HEK293 (cell line): Measurements from ENCODE around the gene PRKCA.
A peak's percentile ranks its signal among the peaks of the same experiment; 100 is the strongest.

Experiments used
- CTCF ChIA-PET: fragments of 350-600 bp; formaldehyde crosslinking; extraction: SDS; loops from one replicate; lab custom pipeline; 2021; ENCODE audit warnings: antibody characterized with exemption; lab: Yijun Ruan, JAX
- POLR2A ChIA-PET: fragments of 300-600 bp; formaldehyde crosslinking; extraction: SDS; loops from one replicate; lab custom pipeline; 2020; ENCODE audit warnings: antibody characterized with exemption, inconsistent platforms; lab: Yijun Ruan, JAX
- H3K27ac ChIP-seq: fragments of 200-500 bp; sonication (Bioruptor generic); 2 replicates; pipeline ENCODE4 v1.5.1; 2014; ENCODE audit warnings: low read depth, low read length, control low read depth, inconsistent platforms; ENCODE audit errors: extremely low read depth
- H3K36me3 ChIP-seq, 2 experiments: fragments of 200-500 bp in 1 of 2; sonication (Bioruptor generic) in 1 of 2; 1 replicate in 1 of 2; 2 replicates in 1 of 2; pipeline ENCODE4 v1.5.1; 2014 to 2017; ENCODE audit warnings: inconsistent platforms in 2 of 2, low read length in 2 of 2; ENCODE audit not compliant: control insufficient read depth in 2 of 2, insufficient read depth in 1 of 2
- H3K4me1 ChIP-seq: fragments of 200-500 bp; sonication (Bioruptor generic); 2 replicates; pipeline ENCODE4 v1.5.1; 2014; ENCODE audit warnings: mild to moderate bottlenecking, low read length, inconsistent platforms; ENCODE audit not compliant: control insufficient read depth, insufficient read depth
- H3K4me3 ChIP-seq: 2 replicates; pipeline ENCODE4 v1.5.1; 2011; ENCODE audit warnings: low read depth, mild to moderate bottlenecking, control low read depth, low read length, moderate library complexity
- H3K9me3 ChIP-seq: fragments of 200-500 bp; sonication (Bioruptor generic); 2 replicates; pipeline ENCODE4 v1.5.1; 2014; ENCODE audit warnings: low read depth, low read length, inconsistent platforms; ENCODE audit not compliant: control insufficient read depth, insufficient read depth
- EGR2 ChIP-seq: fragments of 450-650 bp; formaldehyde crosslinking; IDR thresholded peaks from 2 replicates; pipeline ENCODE4 v1.5.1; 2016; ENCODE audit warnings: low read depth, missing biosample characterization, missing genetic modification characterization
- GLIS2 ChIP-seq: fragments of 450-650 bp; formaldehyde crosslinking; IDR thresholded peaks from 2 replicates; pipeline ENCODE4 v1.5.1; 2016; ENCODE audit warnings: missing biosample characterization, missing genetic modification characterization
- KLF1 ChIP-seq: fragments of 450-650 bp; formaldehyde crosslinking; IDR thresholded peaks from 2 replicates; pipeline ENCODE4 v1.5.1; 2016; ENCODE audit warnings: missing biosample characterization, missing genetic modification characterization
- KLF7 ChIP-seq: fragments of 450-650 bp; formaldehyde crosslinking; IDR thresholded peaks from 2 replicates; pipeline ENCODE4 v1.5.1; 2016; ENCODE audit warnings: missing biosample characterization, missing genetic modification characterization, borderline replicate concordance
- KLF9 ChIP-seq: fragments of 450-650 bp; formaldehyde crosslinking; IDR thresholded peaks from 2 replicates; pipeline ENCODE4 v1.5.1; 2016; ENCODE audit warnings: missing biosample characterization, missing genetic modification characterization, low read depth
- PRDM1 ChIP-seq: fragments of 450-650 bp; formaldehyde crosslinking; IDR thresholded peaks from 2 replicates; pipeline ENCODE4; 2016; ENCODE audit warnings: missing biosample characterization, missing genetic modification characterization
- ZBTB17 ChIP-seq: fragments of 450-650 bp; formaldehyde crosslinking; IDR thresholded peaks from 2 replicates; pipeline ENCODE4 v1.5.1; 2016; ENCODE audit warnings: missing biosample characterization, missing genetic modification characterization
- ZFHX2 ChIP-seq: fragments of 450-650 bp; formaldehyde crosslinking; conservative IDR thresholded peaks from 2 replicates; pipeline ENCODE4 v1.5.1; 2016; ENCODE audit warnings: missing biosample characterization, missing genetic modification characterization
- ZNF112 ChIP-seq: fragments of 450-650 bp; formaldehyde crosslinking; IDR thresholded peaks from 2 replicates; pipeline ENCODE4 v1.5.0; 2017; ENCODE audit warnings: missing biosample characterization, missing genetic modification characterization
- ZNF132 ChIP-seq: fragments of 450-650 bp; formaldehyde crosslinking; IDR thresholded peaks from 2 replicates; pipeline ENCODE4 v1.5.1; 2017; ENCODE audit warnings: missing biosample characterization, missing genetic modification characterization, borderline replicate concordance
- ZNF16 ChIP-seq: fragments of 450-650 bp; formaldehyde crosslinking; IDR thresholded peaks from 2 replicates; pipeline ENCODE4 v1.5.1; 2016; ENCODE audit warnings: low read depth, missing biosample characterization, missing genetic modification characterization
- ZNF362 ChIP-seq: fragments of 450-650 bp; formaldehyde crosslinking; IDR thresholded peaks from 2 replicates; pipeline ENCODE4 v1.5.1; 2016; ENCODE audit warnings: missing biosample characterization, missing genetic modification characterization
- ZNF37A ChIP-seq: fragments of 450-650 bp; IDR thresholded peaks from 2 replicates; pipeline ENCODE4 v1.5.1; 2018; ENCODE audit warnings: missing biosample characterization, missing genetic modification characterization
- ZNF433 ChIP-seq: fragments of 450-650 bp; formaldehyde crosslinking; IDR thresholded peaks from 2 replicates; pipeline ENCODE4 v1.5.1; 2016; ENCODE audit warnings: missing biosample characterization, missing genetic modification characterization, low read depth
- ZNF558 ChIP-seq: fragments of 450-650 bp; formaldehyde crosslinking; IDR thresholded peaks from 2 replicates; pipeline ENCODE4 v1.5.1; 2016; ENCODE audit warnings: missing biosample characterization, missing genetic modification characterization
- ZNF561 ChIP-seq: fragments of 450-650 bp; IDR thresholded peaks from 2 replicates; pipeline ENCODE4 v1.5.1; 2018; ENCODE audit warnings: missing biosample characterization, missing genetic modification characterization, borderline replicate concordance
- ZNF600 ChIP-seq: fragments of 450-650 bp; formaldehyde crosslinking; IDR thresholded peaks from 2 replicates; pipeline ENCODE4 v1.5.1; 2016; ENCODE audit warnings: missing biosample characterization, missing genetic modification characterization
- ZNF621 ChIP-seq: fragments of 450-650 bp; formaldehyde crosslinking; IDR thresholded peaks from 2 replicates; pipeline ENCODE4 v1.5.1; 2017; ENCODE audit warnings: missing biosample characterization, missing genetic modification characterization
- ZNF692 ChIP-seq: fragments of 450-650 bp; formaldehyde crosslinking; IDR thresholded peaks from 2 replicates; pipeline ENCODE4 v1.5.1; 2016; ENCODE audit warnings: missing biosample characterization, missing genetic modification characterization
- ZNF76 ChIP-seq: fragments of 450-650 bp; formaldehyde crosslinking; IDR thresholded peaks from 2 replicates; pipeline ENCODE4; 2016; ENCODE audit warnings: low read depth, missing biosample characterization, missing genetic modification characterization, borderline replicate concordance
- ZSCAN30 ChIP-seq: fragments of 450-650 bp; IDR thresholded peaks from 2 replicates; pipeline ENCODE4 v1.5.1; 2018; ENCODE audit warnings: missing biosample characterization, mild to moderate bottlenecking, missing genetic modification characterization, moderate library complexity
- TF ChIP-seq, protein P1 (sequence below): fragments of 450-650 bp; formaldehyde crosslinking; IDR thresholded peaks from 2 replicates; pipeline ENCODE4 v1.5.1; 2016; ENCODE audit warnings: missing biosample characterization, missing genetic modification characterization
- TF ChIP-seq, protein P2 (sequence below): fragments of 450-650 bp; formaldehyde crosslinking; IDR thresholded peaks from 2 replicates; pipeline ENCODE4; 2016; ENCODE audit warnings: missing biosample characterization, missing genetic modification characterization
- TF ChIP-seq, protein P3 (sequence below): fragments of 450-650 bp; formaldehyde crosslinking; IDR thresholded peaks from 2 replicates; pipeline ENCODE4 v1.5.1; 2016; ENCODE audit warnings: missing biosample characterization, missing genetic modification characterization

Gene PRKCA

DNA sequence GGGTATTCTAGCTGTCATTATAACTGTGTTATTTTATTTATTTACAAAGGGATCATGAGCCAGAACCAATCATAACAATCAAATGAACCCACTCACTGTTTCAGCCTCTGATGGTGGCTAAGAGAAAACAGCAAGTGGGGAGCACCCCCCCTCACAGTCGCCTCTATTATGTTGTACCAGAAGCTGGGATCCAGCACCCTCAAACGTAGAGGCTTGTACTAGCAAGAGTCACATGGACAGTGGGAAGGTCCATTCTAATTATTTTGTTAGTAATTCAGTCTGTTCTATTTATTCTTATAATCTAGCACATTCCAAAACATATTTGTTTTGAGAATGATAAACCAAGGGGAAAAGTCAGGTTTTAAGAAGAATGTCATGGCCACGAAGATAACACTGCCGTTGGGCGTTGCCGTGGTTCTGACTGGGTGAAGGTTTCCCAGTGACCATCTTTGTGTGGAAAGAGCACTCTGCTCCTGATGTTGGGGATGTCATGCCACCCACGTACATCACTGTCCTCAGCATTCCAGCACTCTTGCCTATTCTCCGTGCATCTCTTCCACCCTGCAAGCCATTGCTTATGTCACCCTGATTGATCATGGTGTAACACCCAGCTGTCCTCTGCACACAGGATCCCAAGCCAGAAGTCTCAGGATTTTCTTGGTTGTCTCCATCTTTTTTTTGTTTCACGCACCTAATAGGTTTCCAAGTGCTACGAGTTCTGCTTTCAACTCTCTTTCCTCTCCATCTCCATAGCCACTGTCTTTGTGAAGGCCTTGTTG, 205.8 kb downstream of the PRKCA start:
- peaks cover 34% of the 10 kb centered on the region for H3K4me1 ChIP-seq
- TF ChIP-seq ZNF561 (tag by site-specific recombination): no peak
- TF ChIP-seq ZNF132 (tag by site-specific recombination): no peak
- TF ChIP-seq, protein P1, sequence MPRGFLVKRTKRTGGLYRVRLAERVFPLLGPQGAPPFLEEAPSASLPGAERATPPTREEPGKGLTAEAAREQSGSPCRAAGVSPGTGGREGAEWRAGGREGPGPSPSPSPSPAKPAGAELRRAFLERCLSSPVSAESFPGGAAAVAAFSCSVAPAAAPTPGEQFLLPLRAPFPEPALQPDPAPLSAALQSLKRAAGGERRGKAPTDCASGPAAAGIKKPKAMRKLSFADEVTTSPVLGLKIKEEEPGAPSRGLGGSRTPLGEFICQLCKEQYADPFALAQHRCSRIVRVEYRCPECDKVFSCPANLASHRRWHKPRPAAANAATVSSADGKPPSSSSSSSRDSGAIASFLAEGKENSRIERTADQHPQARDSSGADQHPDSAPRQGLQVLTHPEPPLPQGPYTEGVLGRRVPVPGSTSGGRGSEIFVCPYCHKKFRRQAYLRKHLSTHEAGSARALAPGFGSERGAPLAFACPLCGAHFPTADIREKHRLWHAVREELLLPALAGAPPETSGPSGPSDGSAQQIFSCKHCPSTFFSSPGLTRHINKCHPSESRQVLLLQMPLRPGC (tag by site-specific recombination): peak; percentile 58; the same call in 1 of the 2 replicates
- TF ChIP-seq ZNF37A (tag by site-specific recombination): no peak
- TF ChIP-seq ZNF600: no peak
- TF ChIP-seq ZNF112 (tag by site-specific recombination): no peak
- TF ChIP-seq ZNF558: no peak
- TF ChIP-seq ZNF362 (tag by site-specific recombination): no peak
- peak; percentile 68 for TF ChIP-seq ZBTB17 (tag by site-specific recombination)
- no peak for TF ChIP-seq KLF9
- TF ChIP-seq ZFHX2: peak; percentile 44
- no peak for TF ChIP-seq PRDM1 (tag by site-specific recombination)
- no peak for TF ChIP-seq ZNF692 (tag by site-specific recombination)
- no peak for TF ChIP-seq ZNF433 (tag by site-specific recombination)
- no peak overlapping the region for H3K4me3 ChIP-seq
- ChIA-PET CTCF (interaction anchor here (0.5 to 1.2 kb wide), 4 partner anchors 58 to 1995 kb away, joined by 3 to 5 read pairs (median 3); no protein-coding TSS in a partner anchor), POLR2A (no interaction called here)
- H3K36me3 ChIP-seq: no peaks in the 10 kb centered on the region
- peak overlapping the region; percentile 78 for H3K27ac ChIP-seq
- H3K9me3 ChIP-seq: no peaks in the 10 kb centered on the region

GRCh38 chr17:66508896-66509844, 206.8 kb downstream of the PRKCA start:
- peaks cover 26% of the 10 kb centered on the region for H3K4me1 ChIP-seq
- H3K4me3 ChIP-seq: no peak overlapping the region
- no peaks in the 10 kb centered on the region for H3K9me3 ChIP-seq
- ChIA-PET CTCF (interaction anchor here (0.7 to 1.2 kb wide), 4 partner anchors 47 to 135 kb away, joined by 3 to 4 read pairs (median 3); no protein-coding TSS in a partner anchor), POLR2A (interaction anchor here (0.5 to 0.9 kb wide), 2 partner anchors 10 to 725 kb away, joined by 3 read pairs; no protein-coding TSS in a partner anchor)
- peak overlapping the region; percentile 78 for H3K27ac ChIP-seq
- H3K36me3 ChIP-seq: no peaks in the 10 kb centered on the region
- TF ChIP-seq KLF1 (tag by site-specific recombination): peak; percentile 77
- TF ChIP-seq, protein P2, sequence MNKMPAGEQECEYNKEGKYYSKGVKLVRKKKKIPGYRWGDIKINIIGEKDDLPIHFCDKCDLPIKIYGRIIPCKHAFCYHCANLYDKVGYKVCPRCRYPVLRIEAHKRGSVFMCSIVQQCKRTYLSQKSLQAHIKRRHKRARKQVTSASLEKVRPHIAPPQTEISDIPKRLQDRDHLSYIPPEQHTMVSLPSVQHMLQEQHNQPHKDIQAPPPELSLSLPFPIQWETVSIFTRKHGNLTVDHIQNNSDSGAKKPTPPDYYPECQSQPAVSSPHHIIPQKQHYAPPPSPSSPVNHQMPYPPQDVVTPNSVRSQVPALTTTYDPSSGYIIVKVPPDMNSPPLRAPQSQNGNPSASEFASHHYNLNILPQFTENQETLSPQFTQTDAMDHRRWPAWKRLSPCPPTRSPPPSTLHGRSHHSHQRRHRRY: peak; percentile 57; the same call in 1 of the 2 replicates
- 0 out of 2 replicates have a peak, but pooled peaks have one; percentile 26 for TF ChIP-seq ZNF16 (tag by site-specific recombination)
- TF ChIP-seq, protein P3, sequence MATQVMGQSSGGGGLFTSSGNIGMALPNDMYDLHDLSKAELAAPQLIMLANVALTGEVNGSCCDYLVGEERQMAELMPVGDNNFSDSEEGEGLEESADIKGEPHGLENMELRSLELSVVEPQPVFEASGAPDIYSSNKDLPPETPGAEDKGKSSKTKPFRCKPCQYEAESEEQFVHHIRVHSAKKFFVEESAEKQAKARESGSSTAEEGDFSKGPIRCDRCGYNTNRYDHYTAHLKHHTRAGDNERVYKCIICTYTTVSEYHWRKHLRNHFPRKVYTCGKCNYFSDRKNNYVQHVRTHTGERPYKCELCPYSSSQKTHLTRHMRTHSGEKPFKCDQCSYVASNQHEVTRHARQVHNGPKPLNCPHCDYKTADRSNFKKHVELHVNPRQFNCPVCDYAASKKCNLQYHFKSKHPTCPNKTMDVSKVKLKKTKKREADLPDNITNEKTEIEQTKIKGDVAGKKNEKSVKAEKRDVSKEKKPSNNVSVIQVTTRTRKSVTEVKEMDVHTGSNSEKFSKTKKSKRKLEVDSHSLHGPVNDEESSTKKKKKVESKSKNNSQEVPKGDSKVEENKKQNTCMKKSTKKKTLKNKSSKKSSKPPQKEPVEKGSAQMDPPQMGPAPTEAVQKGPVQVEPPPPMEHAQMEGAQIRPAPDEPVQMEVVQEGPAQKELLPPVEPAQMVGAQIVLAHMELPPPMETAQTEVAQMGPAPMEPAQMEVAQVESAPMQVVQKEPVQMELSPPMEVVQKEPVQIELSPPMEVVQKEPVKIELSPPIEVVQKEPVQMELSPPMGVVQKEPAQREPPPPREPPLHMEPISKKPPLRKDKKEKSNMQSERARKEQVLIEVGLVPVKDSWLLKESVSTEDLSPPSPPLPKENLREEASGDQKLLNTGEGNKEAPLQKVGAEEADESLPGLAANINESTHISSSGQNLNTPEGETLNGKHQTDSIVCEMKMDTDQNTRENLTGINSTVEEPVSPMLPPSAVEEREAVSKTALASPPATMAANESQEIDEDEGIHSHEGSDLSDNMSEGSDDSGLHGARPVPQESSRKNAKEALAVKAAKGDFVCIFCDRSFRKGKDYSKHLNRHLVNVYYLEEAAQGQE (tag by site-specific recombination): 0 out of 2 replicates have a peak, but pooled peaks have one; percentile 30
- TF ChIP-seq ZSCAN30 (tag by site-specific recombination): peak; percentile 98
- peak; percentile 23; the same call in 1 of the 2 replicates for TF ChIP-seq GLIS2 (tag by site-specific recombination)
- TF ChIP-seq EGR2: no peak
- TF ChIP-seq KLF7: peak; percentile 62; the same call in 1 of the 2 replicates
- TF ChIP-seq ZNF76: 0 out of 2 replicates have a peak, but pooled peaks have one; percentile 47
- TF ChIP-seq ZNF621: no peak; the same call in 1 of the 2 replicates
